Right lobe of liver (tissue), 6 donors: ENCODE data around the gene SERPINE3. TPM values are rescaled to one million over a fixed set of nuclear protein-coding genes. Genes with fewer than 3 reads are reported as not detected.

Source experiments
- ATAC-seq, 4 donors: fragments of 200-7000 bp; cut with Tn5 transposase; one replicate each; pipeline ENCODE4 v1.9.1; 2020; ENCODE audit warnings: mild to moderate bottlenecking in 4 of 4, moderate library complexity in 4 of 4
- DNase-seq, 3 donors: peaks; one replicate each; pipeline ENCODE4 v3.0.0-alpha.2; 2020
- H3K27ac ChIP-seq, 3 donors: fragments of 200-600 bp; one replicate each; pipeline ENCODE4 v1.8.0; 2022
- H3K27me3 ChIP-seq, 2 donors: fragments of 200-600 bp; one replicate each; pipeline ENCODE4 v1.8.0; 2022
- H3K36me3 ChIP-seq, 4 donors: fragments of 200-600 bp; sonication (generic) in 1 of 4; one replicate each; pipeline versions ENCODE4 v1.5.1 to v1.8.0; 2017 to 2022; ENCODE audit warnings: control low read depth in 1 of 4
- H3K4me1 ChIP-seq, 4 donors: fragments of 200-600 bp; sonication (generic) in 1 of 4; one replicate each; pipeline versions ENCODE4 v1.5.1 to v1.8.0; 2017 to 2022; ENCODE audit warnings: control low read depth in 1 of 4
- H3K4me3 ChIP-seq, 3 donors: fragments of 200-600 bp; one replicate each; pipeline ENCODE4 v1.8.0; 2022
- H3K9me3 ChIP-seq, 4 donors: fragments of 200-600 bp; sonication (generic) in 1 of 4; one replicate each; pipeline versions ENCODE4 v1.5.1 to v1.8.0; 2017 to 2022; ENCODE audit warnings: control low read depth in 1 of 4
- CTCF ChIP-seq, 4 donors: fragments of 200-600 bp in 3 of 4; fragments of 450-650 bp in 1 of 4; IDR thresholded peaks; one replicate each; pipeline versions ENCODE4 v1.5.1 to v1.8.0; 2016 to 2022; ENCODE audit warnings: antibody characterized with exemption in 4 of 4, mild to moderate bottlenecking in 2 of 4
- POLR2A ChIP-seq: fragments of 450-650 bp; IDR thresholded peaks from one replicate; pipeline ENCODE4 v1.6.1; 2017; ENCODE audit warnings: antibody characterized with exemption, mild to moderate bottlenecking
- WGBS: methylation state at CpG from one replicate; pipeline ENCODE4 v1.1.6; 2018; ENCODE audit warnings: low coverage, low lambda C conversion rate; ENCODE audit not compliant: insufficient coverage; ENCODE audit errors: missing lambda C conversion rate; 5-methylcytosine and 5-hydroxymethylcytosine counted together
- intact Hi-C, 2 donors: fragments of 100-400 bp; cut with DNase I; formaldehyde crosslinking; loops; one replicate each; pipeline versions ENCODE4 v1.11.2 to v1.14.1; 2022
- total RNA-seq, 6 experiments: library from RNA; depleted of rRNA in 2 of 6; stranded (reverse); fragments of >200 nt in 2 of 6; fragmentation: NEBNext Ultra II Directional in 3 of 6; extraction: Animal tissue kit (Norgen Biotek cat#: 25700) in 3 of 6; gene quantifications; one replicate each; pipeline versions ENCODE4 v1.1.0 to v1.2.4, GENCODE V29; 2016 to 2023
- donor health status: DM: no; HTN: yes; CAD: no.
- donor health status: DM: no; HTN: no; CAD: no.
- donor health status: DM: no; HTN: no; CAD: no.
- donor health status: DM: no; HTN: yes; CAD: no.
- donor health status: DM: no; HTN: yes; CAD: no.

Gene SERPINE3
- total RNA-seq, 6 experiments from 2014 or later, result not detected

- no peak overlapping the region for H3K27ac ChIP-seq
Observed at GRCh38 chr13:51332566-51333361, 6.7 kb upstream of the SERPINE3 start.

GRCh38 chr13:51333421-51333820 is 6.1 kb upstream of the SERPINE3 start:
- Histone ChIP-seq H3K4me3 (no peak overlapping the region), H3K4me1 (no peaks in the 10 kb centered on the region), H3K36me3 (no peaks in the 10 kb centered on the region), H3K27ac (no peak overlapping the region), H3K9me3 (no peaks in the 10 kb centered on the region), H3K27me3 (no peaks in the 10 kb centered on the region)
- TF ChIP-seq CTCF (IDR thresholded peaks at IDR 0.05) (no peak), POLR2A (no peak)
- DNase-seq (no peak), ATAC-seq (no peak)
- intact Hi-C loops, result no loop called here

More at GRCh38 chr13:51332566-51333361, 6.7 kb upstream of the SERPINE3 start:
- no peak for TF ChIP-seq POLR2A
- no peak for TF ChIP-seq CTCF (IDR thresholded peaks at IDR 0.05)
- Histone ChIP-seq H3K4me1 (no peaks in the 10 kb centered on the region), H3K9me3 (no peaks in the 10 kb centered on the region), H3K36me3 (no peaks in the 10 kb centered on the region), H3K27me3 (no peaks in the 10 kb centered on the region), H3K4me3 (no peak overlapping the region)
- WGBS, result 83% methylated on average over 2 of the region's 2 CpGs
- intact Hi-C loops, result no loop called here
- no peak for DNase-seq
- no peak for ATAC-seq

- no peaks in the 10 kb centered on the region for H3K9me3 ChIP-seq
- H3K4me3 ChIP-seq, result no peak overlapping the region
- intact Hi-C loops, result no loop called here
- H3K4me1 ChIP-seq, result no peaks in the 10 kb centered on the region
- no peak for ATAC-seq
- no peaks in the 10 kb centered on the region for H3K36me3 ChIP-seq
- no peaks in the 10 kb centered on the region for H3K27me3 ChIP-seq
- DNase-seq, result no peak
- TF ChIP-seq CTCF (IDR thresholded peaks at IDR 0.05) (no peak), POLR2A (no peak)
- H3K27ac ChIP-seq, result no peak overlapping the region
Observed at GRCh38 chr13:51333826-51334225, 5.7 kb upstream of the SERPINE3 start.

- DNase-seq, result no peak
- Histone ChIP-seq H3K36me3 (no peaks in the 10 kb centered on the region), H3K9me3 (no peaks in the 10 kb centered on the region), H3K27me3 (no peaks in the 10 kb centered on the region), H3K4me3 (no peak overlapping the region), H3K27ac (no peak overlapping the region), H3K4me1 (no peaks in the 10 kb centered on the region)
- no peak for ATAC-seq
- intact Hi-C loops, result no loop called here
- WGBS, result 60% methylated on average over 1 of the region's 5 CpGs
- TF ChIP-seq POLR2A, result no peak
- TF ChIP-seq CTCF (IDR thresholded peaks at IDR 0.05), result no peak
Observed at GRCh38 chr13:51336746-51337145, 2.7 kb upstream of the SERPINE3 start.
